KOPT-K1 (cell line): ENCODE results near the gene ANKRD33B.

ENCODE experiments used
- H3K27ac ChIP-seq: fragments of 200-600 bp; sonication (generic); 2 replicates; pipeline ENCODE4 v1.5.1; 2016; ENCODE audit warnings: antibody characterized with exemption, mild to moderate bottlenecking, low read depth, low read length; ENCODE audit not compliant: poor library complexity, severe bottlenecking
- H3K36me3 ChIP-seq: fragments of 200-600 bp; sonication (generic); 2 replicates; pipeline ENCODE4 v1.5.1; 2017; ENCODE audit warnings: antibody characterized with exemption, mild to moderate bottlenecking, low read length, moderate library complexity; ENCODE audit not compliant: insufficient read depth
- H3K9me3 ChIP-seq: fragments of 200-600 bp; sonication (generic); 2 replicates; pipeline ENCODE4 v1.5.1; 2017; ENCODE audit warnings: antibody characterized with exemption, low read length, mild to moderate bottlenecking; ENCODE audit not compliant: insufficient read depth, poor library complexity, severe bottlenecking

Gene ANKRD33B

GRCh38 chr5:10588109-10588775 lies 24.4 kb downstream of the ANKRD33B start:
- H3K27ac ChIP-seq: no peak overlapping the region
- no peaks in the 10 kb centered on the region for H3K36me3 ChIP-seq
- H3K9me3 ChIP-seq: no peaks in the 10 kb centered on the region

GRCh38 chr5:10588779-10589447 lies 25.0 kb downstream of the ANKRD33B start:
- peak overlapping the region; percentile 18 for H3K27ac ChIP-seq
- no peaks in the 10 kb centered on the region for H3K9me3 ChIP-seq
- H3K36me3 ChIP-seq: no peaks in the 10 kb centered on the region

- Histone ChIP-seq H3K9me3 (no peaks in the 10 kb centered on the region), H3K36me3 (no peaks in the 10 kb centered on the region), H3K27ac (no peak overlapping the region)
Observed at GRCh38 chr5:10590226-10590999, 26.5 kb downstream of the ANKRD33B start.

- Histone ChIP-seq H3K27ac (no peak overlapping the region), H3K9me3 (no peaks in the 10 kb centered on the region), H3K36me3 (no peaks in the 10 kb centered on the region)
Observed at GRCh38 chr5:10591159-10591558, 27.3 kb downstream of the ANKRD33B start.

- H3K27ac ChIP-seq: no peak overlapping the region
- H3K9me3 ChIP-seq: no peaks in the 10 kb centered on the region
- no peaks in the 10 kb centered on the region for H3K36me3 ChIP-seq
Observed at GRCh38 chr5:10591966-10592365, 28.1 kb downstream of the ANKRD33B start.

GRCh38 chr5:10592601-10593000 lies 28.7 kb downstream of the ANKRD33B start:
- no peaks in the 10 kb centered on the region for H3K36me3 ChIP-seq
- H3K9me3 ChIP-seq: no peaks in the 10 kb centered on the region
- no peak overlapping the region for H3K27ac ChIP-seq

GRCh38 chr5:10593531-10594181 lies 29.8 kb downstream of the ANKRD33B start:
- Histone ChIP-seq H3K36me3 (no peaks in the 10 kb centered on the region), H3K27ac (no peak overlapping the region), H3K9me3 (no peaks in the 10 kb centered on the region)

- Histone ChIP-seq H3K27ac (no peak overlapping the region), H3K9me3 (no peaks in the 10 kb centered on the region), H3K36me3 (no peaks in the 10 kb centered on the region)
Observed at GRCh38 chr5:10594591-10595210, 30.8 kb downstream of the ANKRD33B start.

GRCh38 chr5:10595293-10595671 lies 31.4 kb downstream of the ANKRD33B start:
- peak overlapping the region; percentile 47 for H3K27ac ChIP-seq
- no peaks in the 10 kb centered on the region for H3K36me3 ChIP-seq
- H3K9me3 ChIP-seq: no peaks in the 10 kb centered on the region

GRCh38 chr5:10595672-10596309 lies 31.9 kb downstream of the ANKRD33B start:
- Histone ChIP-seq H3K36me3 (no peaks in the 10 kb centered on the region), H3K27ac (peak overlapping the region; percentile 47), H3K9me3 (no peaks in the 10 kb centered on the region)

- no peaks in the 10 kb centered on the region for H3K36me3 ChIP-seq
- H3K27ac ChIP-seq: peak overlapping the region; percentile 47
- no peaks in the 10 kb centered on the region for H3K9me3 ChIP-seq
Observed at GRCh38 chr5:10596310-10596703, 32.4 kb downstream of the ANKRD33B start.

GRCh38 chr5:10596886-10597451 lies 33.1 kb downstream of the ANKRD33B start:
- Histone ChIP-seq H3K36me3 (no peaks in the 10 kb centered on the region), H3K9me3 (no peaks in the 10 kb centered on the region), H3K27ac (no peak overlapping the region)

- Histone ChIP-seq H3K36me3 (no peaks in the 10 kb centered on the region), H3K9me3 (no peaks in the 10 kb centered on the region), H3K27ac (no peak overlapping the region)
Observed at GRCh38 chr5:10599113-10599512, 35.2 kb downstream of the ANKRD33B start.

- Histone ChIP-seq H3K9me3 (no peaks in the 10 kb centered on the region), H3K27ac (no peak overlapping the region), H3K36me3 (no peaks in the 10 kb centered on the region)
Observed at GRCh38 chr5:10599862-10600284, 36.0 kb downstream of the ANKRD33B start.
